ENCODE measurements around the gene TICRR.

The TICRR gene

DNA sequence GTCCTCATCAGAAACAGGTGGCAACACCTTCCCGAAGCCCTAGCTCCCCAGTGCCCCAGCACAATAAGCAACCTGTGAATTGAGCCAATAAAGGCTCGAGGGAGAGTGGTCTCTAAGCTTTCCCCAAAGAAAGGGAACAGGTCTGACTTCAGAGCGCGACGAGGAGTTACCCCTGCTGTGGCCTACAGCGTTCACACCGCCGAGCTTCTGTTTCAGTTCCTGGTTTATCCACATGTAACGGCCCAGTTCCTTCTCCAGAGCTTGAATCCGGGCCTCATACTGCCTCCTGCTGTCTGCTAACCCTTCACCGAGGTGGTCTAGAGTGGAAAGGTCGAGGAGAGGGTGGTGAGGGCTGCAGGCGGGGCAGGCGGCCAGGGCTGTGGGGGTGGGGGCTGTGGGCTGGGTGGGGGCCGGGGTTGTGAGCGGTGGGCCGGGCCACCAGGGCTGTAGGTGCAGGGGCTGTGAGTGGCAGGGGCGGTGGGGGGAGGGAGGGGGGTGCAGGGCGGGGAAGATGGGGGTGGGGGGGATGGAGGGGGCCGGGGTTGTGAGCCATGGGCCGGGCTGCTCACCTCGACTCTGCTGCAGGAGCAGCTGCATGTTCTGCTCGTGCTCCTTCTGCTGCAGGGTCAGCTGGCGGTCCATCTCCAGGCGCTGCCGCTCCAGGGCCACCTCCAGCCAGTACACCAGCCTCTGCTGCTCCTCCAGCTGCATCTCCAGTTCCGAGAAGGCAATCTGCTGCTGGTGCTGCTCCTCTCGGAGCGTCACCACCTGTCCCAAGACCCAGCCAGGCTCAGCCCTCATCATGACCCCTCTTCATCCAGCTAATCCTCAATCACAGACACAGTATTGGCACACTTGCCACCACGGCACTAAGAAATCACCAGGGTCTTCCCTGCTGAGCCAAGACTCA is 53.8 kb downstream of the TICRR start:
- DNase-seq (ENCODE audit: low spot score): no peak

DNA sequence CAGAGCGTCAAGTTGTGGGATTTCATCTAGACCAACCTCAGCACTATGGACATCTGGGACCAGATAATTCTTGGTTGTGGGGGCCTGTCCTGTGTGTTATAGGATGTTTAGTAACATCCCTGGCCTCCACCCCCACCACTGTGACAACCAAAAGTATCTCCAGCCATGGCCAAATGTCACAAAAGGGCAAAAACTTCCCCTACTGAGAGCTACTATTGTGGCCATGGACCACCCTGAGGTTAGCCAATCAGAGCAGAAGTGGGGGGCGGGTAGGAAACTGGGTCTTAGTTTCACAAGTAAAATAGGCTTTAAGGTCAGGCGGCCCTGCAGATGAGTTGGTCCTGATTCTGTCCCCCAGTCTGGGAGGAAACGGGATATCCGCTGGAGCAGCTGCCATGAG is 54.6 kb downstream of the TICRR start:
- no peak for DNase-seq (ENCODE audit: low spot score)

DNA sequence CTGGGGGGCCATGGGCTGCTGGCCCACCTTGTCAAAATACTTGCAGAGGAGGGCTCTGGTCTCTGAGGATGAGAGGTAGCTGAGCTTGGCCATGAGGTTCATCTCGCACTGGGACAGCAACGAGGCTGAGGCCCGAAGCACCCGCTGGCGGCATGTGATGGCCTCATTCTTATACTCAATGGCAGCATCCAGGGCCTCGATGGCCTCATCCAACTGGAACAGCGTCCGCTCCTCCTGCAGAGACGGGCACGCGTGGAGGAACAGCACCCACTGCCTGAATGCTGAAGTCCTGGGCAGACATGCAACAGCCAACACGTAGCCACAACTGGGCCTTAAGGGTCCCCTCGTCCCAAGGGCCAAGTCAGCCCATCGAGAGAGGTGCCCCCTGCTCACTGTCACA is 55.0 kb downstream of the TICRR start:
- no peak for DNase-seq (ENCODE audit: low spot score)

DNA sequence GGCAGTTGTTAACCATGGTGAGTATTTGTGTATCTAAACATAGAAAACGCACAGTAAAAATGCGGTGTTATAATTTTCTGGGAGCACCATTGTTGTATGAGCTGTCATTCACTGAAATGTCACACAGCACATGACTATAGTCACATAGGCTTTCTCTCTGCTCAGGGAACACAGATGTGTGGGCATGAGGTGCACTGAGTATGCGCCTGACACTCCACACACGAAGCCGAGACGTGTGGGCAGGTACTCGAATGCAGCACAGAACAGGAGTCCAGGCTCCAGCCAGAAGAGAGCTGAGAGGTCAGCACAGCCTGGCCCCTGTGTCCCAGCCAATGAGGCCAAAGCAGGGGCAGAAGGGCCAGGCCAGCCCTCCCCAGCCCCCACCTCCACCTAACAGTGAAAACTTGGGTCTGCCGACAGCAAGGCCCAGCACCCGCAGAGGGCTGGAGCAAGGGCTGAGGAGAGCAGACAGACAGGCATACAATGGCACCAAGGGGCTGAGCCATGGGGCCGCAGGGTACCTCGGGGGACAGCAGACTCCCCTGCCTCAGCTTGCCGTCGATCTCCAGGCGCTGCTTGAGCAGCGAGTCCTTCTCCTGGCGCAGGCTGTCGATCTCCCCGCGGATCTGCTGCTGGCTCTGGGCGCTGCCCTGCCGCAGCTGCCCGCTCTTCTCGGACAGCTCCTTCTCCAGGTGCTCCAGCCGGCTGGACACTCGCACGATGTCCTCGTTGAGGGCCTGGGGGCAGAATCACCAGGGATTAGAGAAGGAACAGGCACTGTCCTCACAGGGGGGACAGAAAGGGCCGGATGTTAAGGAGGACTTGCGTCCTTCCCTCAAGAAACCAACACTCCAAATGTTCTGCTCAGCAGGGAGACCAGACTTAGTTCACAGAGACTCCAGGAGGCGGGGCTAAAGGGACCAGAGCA is 56.0 kb downstream of the TICRR start:
- DNase-seq (ENCODE audit: low spot score): no peak

DNA sequence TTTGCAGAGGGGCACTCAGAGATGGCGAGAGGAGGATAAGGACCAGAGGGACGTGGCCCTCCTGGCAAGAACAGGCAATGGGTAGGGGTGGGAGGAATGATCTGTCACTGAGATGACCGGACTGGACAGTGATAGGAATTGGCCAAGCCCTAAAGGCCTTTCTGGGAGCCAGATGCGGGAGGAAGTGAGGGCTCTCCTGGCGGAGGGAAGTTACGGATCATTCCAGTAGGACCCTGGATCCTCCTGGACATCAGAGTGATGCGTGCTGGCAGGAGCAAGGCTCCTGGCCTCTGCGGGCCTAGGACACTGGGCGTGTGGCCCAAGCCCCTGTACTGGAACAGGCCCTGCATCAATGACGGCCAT is 56.6 kb downstream of the TICRR start:
- no peak for DNase-seq (ENCODE audit: low spot score)

DNA sequence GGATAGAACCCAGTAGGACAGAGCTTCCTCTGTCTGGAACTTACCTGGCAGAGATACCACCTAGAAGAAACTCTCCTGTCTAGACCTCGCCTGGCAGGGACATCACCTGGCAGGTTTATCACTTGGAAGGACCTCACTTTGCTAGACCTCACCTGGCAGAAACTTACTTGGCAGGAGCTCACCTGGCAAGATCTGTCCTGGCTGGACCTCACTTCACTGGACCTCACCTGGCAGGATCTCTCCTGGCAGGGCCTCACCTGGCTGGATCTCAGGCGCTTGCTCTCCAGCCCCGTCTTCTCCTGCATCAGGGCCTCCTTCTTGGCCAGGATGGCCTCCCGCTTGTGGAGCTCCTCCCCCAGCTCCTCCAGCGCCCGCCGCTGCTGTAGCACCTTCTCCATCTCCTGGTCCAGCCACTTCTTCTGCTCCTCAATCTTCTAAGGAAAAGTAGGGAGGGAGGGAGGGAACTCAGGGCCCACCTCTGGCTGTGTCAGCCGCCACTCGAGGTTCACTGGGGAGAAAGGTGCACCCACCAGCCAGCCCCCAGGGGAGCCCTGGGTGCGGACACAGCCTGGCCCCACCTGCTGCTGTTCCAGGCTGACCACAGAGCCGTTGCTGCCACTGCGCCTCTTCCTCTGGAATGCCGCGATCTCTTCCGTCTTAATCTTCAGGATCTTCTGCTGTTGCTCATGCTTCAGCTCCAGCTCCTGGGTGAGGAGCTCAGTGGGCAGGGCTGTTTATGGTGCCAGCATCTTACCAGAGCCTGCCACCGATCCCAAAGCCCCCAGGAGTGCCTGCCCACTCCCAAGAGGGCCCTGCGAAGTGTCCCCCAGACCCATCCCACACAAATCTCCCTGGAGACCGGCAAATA is 57.5 kb downstream of the TICRR start:
- DNase-seq (ENCODE audit: low spot score): no peak

DNA sequence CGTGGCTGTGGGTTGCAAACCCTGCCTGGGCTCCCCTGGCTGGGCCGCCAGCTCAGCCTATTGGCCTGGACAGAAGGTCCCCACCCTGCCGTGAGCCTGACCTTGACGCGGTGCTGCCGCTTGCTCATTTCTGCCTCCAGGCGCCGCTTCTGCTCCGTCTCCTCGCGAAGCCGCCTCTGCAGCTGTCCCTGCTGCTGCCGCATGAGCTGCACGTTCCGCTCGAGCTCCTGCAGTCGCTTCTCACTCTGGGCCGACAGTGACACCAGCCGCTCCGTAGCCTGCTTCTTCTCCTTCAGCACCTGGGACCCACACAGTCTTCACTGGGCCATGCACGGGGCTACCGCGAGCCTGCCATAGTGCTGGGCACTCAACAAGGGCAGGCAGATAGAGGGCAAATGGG is 58.3 kb downstream of the TICRR start:
- DNase-seq (ENCODE audit: low spot score): no peak

DNA sequence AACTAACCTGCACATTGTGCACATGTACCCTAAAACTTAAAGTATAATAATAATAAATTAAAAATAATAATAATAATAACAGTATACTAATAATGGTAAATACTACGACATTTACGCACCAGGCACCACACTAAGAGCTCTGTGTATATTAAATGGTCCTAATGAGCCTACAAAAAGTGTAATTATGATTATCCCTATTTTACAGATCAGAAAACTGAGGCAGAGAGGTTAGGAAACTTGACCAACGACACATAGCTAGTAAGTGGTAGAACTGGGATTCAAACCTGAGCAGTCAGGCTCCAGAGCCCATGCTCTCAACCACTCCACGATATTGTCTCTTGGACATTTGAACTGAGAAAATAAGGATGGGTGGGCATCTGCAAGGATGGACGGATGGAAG is 65.0 kb downstream of the TICRR start:
- DNase-seq (ENCODE audit: low spot score): no peak

DNA sequence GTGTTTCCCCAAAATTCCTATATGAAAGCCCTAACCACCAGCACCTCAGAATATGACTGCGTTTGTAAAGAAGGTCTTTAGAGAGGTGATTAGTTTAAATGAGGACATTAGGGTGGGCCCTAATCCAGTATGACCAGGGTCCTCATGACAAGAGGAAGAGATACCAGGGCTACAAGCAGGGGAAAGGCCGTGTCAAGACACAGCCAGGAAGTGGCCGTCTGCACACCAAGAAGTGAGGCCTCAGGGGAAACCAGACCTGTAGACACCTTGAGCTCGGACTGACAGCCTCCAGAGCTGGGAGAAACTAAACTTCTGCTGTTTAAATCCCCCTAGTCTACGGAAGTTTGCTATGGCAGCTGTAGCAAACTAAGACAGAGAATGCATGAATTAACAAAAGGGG is 65.8 kb downstream of the TICRR start:
- DNase-seq (ENCODE audit: low spot score): no peak

DNA sequence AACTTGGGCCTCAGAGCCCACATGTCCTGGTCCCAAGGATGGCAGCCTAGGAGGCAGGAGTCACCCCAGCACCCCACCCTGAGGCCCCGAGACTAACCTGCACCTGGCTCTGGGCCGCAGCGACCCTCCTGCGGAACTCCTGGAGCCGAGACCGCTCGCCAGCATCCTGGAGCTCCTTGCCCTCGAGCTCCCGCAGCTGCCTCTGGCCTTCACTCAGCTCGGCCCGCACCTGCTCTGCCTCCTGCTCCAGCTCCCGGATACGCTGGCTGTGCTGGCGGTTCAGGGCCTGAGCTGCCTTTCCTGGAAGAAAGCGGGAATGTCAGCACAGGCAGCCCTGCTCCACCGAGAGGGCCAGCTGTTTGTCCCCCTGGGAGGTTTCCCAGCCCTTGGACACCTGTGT is 66.8 kb downstream of the TICRR start:
- DNase-seq (ENCODE audit: low spot score): no peak

DNA sequence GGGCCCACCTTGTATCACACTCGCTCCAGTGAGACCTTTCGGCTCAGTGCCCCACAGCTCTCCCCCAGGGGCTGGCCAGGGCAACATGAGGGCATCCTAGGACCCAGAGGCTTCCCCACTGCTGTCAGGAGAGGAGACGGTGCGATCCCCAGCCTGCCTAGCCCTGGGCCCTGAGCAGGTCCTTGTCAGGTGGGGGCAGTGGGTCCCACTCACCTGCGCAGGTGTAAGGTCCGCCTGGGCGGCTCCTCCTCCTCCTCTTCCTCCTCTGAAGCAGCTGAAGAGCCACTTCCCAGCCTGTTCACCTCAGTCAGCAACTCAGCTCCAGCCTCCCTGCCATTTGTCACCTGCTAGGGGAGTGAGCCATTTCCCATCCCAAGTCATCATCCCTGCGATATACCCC is 70.4 kb downstream of the TICRR start:
- DNase-seq (ENCODE audit: low spot score): no peak

DNA sequence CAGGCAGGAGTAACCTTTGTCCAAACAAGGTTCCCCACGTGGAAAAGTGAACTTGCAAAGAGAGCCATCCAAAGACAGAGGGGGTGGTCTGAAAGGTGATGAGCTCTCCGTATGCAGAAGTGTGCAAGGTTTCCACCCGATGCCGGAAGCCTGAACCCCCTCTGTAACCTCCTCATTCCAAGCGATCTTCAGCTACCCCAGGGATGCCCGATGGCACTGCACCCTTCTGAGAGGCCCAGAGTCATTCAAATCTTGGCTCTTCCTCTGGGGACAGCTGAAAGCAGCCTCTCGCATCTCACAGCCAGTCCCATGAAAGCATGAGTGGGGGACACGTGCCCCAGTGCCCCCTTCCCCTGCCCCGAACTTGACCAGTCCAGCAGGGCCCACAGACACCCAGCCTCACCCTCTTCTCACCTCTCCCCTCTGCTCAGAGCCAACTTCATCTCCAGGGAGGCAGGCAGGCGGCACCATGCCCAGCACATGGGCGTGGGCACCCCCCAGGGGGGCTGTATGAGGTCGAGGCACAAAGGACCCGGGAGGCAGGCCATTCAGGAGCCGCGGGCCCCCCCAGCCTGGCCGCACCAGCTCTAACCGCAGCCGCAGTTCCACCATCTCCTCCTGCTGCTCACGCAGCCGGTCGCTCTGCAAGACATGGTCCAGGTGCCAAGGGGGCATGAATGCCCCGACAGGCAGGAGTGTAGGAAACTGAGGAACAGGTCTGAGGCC is 71.3 kb downstream of the TICRR start:
- DNase-seq (ENCODE audit: low spot score): no peak

DNA sequence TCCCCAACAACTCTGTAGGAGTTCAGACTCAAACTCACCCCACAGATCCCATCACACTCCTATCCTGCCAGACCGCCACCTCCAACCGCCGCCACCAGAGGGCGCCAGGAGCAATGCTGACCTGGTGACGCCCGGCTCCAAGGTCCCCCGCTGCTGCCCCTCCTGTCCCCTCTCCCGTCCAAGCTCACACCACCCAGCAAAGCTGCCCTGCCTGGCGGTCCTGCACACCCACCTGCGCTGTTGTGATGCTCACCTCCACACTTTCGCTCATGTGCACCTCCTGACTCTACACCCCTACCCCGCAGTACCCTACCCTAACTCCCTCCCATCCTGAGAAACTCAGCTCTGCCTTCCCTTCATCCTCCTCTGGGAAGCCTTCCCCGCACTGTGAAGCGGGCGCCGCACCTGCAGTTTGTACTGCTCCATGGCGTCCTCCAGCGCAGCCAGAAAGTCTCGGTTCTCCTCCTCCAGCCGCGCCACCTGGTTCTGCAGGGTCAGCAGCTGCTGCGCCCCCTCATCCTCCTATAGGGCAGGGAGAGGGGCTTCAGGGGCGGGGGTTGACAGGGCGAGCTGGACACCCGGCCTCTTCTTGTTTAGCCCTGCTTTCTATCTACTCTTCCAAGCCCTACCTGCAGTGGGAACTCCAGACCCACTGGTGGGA is 72.1 kb downstream of the TICRR start:
- peak; percentile 92 for DNase-seq (ENCODE audit: low spot score)

DNA sequence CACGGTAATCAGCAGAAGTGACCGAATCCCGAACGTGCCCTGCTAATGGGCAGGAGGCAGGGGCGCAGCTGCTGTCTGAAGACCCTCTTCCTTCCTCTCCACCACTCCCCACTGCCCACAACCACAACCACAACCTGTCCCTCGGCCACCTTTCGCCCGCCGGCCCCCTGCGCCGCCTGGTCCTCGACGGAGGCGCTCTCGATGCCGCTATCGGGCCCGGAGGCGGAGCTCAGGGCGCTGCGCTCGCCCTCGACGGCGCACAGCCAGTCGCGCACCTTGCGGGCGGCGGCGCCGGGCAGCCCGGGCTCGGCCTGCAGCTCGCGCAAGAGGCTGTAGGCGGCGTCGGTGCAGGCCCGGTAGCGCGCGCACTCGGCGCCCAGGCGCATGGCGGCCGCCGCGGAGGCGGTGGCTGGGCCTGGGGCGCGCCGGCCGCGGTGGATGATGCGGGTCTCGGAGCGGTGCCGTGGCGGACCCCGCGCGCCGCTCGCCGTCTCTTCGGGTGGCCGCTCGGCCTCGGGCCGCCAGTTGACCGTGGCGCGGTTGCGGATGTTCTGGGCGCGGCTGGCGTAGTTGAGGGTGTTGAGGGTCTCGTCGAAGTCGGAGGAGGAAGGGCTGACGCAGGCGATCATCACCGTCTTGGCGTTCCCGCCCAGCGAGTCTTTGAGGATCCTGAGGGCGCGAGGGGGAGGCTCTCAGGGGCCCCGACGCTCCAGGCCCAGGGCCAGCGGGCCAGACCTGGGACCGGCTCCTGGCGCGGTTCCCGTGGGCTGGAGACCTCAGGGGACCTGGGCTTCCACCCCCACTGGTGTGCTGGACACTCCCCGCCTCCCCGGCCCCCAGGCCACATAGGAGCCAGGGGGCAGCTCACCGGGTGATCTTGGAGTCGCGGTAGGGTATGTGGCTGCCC is 73.1 kb downstream of the TICRR start:
- DNase-seq (ENCODE audit: low spot score): no peak

DNA sequence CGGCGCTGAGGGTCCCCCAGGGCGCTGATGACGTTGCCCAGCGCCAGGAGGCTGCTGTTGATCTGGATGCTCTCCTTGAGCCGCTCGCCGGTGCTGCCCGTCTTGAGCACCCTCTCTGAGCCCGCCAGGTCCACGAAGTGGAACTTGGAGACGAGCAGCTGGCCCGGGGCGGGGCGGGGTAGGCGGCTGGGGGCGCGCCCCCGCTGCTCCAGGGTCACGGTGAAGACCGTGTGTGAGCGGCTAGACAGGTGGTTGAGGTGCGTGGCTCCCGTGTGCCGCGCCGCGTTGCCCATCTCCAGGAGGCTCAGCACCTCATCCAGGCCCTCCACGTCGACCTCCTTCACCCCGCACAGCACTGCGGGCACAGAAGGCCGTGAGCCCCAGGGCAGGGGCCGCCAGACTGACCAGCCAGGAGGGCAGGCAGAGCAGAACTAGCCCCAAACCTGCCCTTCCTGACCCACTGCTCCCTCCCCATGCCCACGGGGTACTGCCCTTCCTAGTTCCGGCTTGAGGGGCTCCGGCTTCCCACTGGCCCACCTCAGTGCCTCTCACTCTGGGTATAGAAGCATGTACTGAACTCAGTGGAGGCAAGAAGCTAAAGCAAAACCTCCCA is 73.8 kb downstream of the TICRR start:
- DNase-seq (ENCODE audit: low spot score): no peak

DNA sequence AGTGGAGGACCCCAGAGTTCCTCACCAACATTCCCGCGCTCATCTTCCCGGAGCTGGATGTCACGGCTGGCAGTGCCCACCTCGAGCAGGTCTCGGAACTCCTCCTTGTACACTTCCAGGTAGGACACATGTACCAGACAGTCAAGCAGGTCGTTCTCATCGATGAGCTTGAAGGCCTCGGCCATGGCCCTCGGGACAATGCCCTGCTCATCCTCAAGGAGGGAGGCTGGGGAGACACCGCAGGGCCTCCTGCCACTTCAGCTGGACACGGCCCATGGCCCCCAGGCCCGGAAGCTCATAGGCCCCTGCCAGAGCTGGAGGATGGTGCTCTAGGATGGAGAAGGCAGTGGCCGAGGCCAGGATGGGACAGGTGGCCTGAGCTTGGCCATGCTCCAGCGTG is 74.4 kb downstream of the TICRR start:
- DNase-seq (ENCODE audit: low spot score): no peak

DNA sequence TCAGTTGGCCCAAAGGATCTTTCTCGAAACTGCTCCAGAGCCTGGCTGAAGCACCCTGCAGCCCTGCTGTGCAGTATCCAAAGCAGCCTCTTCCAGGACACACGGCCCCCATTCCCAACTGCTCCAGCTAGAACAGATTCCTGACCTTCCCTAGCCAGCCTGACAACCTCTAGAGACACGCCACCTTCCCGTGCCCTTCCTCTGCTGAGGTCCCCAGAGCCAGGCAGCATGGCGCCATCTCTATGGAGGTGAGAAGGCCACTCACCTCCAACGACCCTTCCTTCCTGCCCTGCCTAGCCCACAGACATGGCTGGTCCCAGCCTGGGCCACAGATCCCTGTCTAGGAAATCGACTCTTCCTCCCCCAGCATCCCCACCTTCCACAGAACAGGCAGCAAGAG is 76.9 kb downstream of the TICRR start:
- no peak for DNase-seq (ENCODE audit: low spot score)

DNA sequence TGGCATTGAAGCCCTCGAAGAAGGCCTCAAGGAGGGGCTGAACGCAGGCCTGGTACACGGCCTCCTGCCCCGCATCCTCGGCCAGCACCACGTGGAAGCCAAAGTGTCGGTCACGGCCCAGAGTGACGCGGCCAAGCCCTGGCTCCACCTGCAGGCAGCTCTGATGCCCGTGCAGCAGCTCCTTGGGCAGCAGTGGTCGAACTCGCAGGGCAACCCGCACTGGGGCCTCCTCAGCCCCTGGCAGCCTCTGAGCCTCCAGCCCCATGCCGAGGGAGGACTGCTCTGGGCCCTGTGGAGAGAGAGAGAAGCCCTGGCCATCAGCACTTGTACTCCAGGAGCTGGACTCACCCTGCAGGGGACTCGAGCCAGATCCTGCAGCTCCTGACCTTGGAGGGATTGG is 77.4 kb downstream of the TICRR start:
- no peak for DNase-seq (ENCODE audit: low spot score)

DNA sequence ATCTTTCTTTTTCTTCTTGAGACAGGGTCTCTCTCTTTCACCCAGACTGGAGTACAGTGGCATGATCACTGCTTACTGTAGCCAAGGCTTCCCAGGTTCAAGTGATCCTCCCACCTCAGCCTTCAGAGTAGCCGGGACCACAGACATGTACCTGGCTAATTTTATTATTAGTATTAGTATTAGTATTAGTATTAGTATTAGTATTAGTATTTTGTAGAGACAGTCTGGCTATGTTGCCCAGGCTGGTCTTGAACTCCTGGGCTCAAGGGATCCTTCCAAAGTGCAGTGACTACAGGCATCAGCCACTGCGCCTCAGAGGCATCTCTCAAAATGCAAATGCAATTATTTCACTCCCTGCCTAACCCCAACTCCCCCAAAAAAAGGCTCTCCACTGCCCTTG is 78.3 kb downstream of the TICRR start:
- no peak for DNase-seq (ENCODE audit: low spot score)
